IPS-18c (cell line): ENCODE data around the gene FXYD3.
"Not testable (repeated sequence)": the region's sequence is repeated elsewhere in the genome, so short reads cannot be mapped to it uniquely, and the experiment has no call there.

ENCODE experiments used
- H3K4me3 ChIP-seq: 2 replicates; pipeline ENCODE4 v1.7.0; 2013; ENCODE audit warnings: low read depth, mild to moderate bottlenecking, low read length, moderate library complexity; ENCODE audit not compliant: insufficient read depth
- H3K9me3 ChIP-seq: one replicate; pipeline ENCODE4 v1.6.1; 2013; ENCODE audit warnings: mild to moderate bottlenecking, low read length, moderate library complexity; ENCODE audit not compliant: control insufficient read depth, insufficient read depth

Gene FXYD3

GRCh38 chr19:35143231-35143715 lies 27.6 kb downstream of the FXYD3 start, which contains the start of gene FXYD7:
TSS of gene FXYD7 (plus strand) at chr19:35143255. CDS start at chr19:35143334, 79 bp downstream.
- peak within 1 kb of the TSS; percentile 64 for H3K4me3 ChIP-seq
- no peaks in the 10 kb centered on the region for H3K9me3 ChIP-seq

DNA sequence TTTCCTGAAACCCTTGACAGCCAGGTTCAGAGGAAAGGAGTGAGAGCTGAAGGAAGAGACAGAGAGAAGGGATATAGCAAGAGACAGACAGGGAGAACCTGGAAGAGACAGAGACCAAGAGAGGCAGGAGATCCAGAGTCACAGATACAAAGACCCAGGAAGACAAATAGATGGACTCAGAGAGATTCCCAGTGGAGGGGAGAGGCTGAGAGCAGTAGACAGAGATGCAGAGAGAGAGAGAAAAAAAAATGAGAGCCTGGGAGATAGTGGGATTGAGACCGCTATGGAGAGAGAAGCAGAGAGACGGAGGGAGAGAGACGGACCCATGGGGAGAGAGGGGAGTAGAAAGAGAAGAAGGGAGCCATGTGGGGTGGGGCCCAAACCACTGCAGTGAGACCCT lies 28.2 kb downstream of the FXYD3 start:
- peak overlapping the region; percentile 61; the same call in 1 of the 2 replicates for H3K4me3 ChIP-seq

GRCh38 chr19:35144259-35144599 lies 28.6 kb downstream of the FXYD3 start:
- 0 out of 2 replicates have a peak overlapping the region, but pooled peaks have one; percentile 17 for H3K4me3 ChIP-seq

More for the DNA sequence above, 28.2 kb downstream of the FXYD3 start:
- no peaks in the 10 kb centered on the region for H3K9me3 ChIP-seq

GRCh38 chr19:35144600-35145436 lies 29.2 kb downstream of the FXYD3 start:
- Histone ChIP-seq H3K9me3 (no peaks in the 10 kb centered on the region), H3K4me3 (no peak overlapping the region)

More at GRCh38 chr19:35144259-35144599, 28.6 kb downstream of the FXYD3 start:
- no peaks in the 10 kb centered on the region for H3K9me3 ChIP-seq

DNA sequence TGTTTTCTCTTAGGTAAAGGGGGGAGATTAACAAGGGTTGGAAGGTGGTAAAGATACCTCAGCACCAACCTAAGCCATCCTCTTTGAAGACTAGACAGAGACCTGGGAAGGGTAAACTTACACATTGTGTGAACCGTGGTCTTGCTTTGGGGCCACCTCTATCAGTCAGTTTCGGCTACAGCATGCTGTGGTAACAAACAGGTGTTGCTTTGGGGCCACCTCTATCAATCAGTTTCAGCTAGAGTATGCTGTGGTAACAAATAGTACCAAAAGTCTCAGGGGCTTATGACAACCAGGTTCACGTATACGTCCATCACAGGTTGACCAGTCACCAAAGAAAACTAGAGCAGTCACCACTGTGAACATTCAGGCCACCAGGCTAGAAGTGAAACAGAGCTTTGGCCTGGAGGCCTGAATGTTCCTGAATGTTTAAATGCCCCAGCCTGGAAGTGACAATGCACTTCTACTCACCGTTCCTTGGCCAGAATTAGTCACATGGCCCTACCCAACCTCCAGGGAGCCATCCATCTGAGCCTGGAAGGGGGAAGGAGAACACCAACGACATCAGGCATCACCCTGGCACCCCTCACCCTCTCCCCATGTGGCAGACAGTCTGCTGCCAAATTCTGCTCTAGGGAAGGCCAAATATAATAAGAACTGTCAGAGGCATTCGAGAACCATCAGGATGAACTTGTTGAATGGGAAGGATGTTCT lies 31.3 kb downstream of the FXYD3 start:
- H3K9me3 ChIP-seq: no peaks in the 10 kb centered on the region
- no peak overlapping the region for H3K4me3 ChIP-seq

- H3K9me3 ChIP-seq: no peaks in the 10 kb centered on the region
These were observed 33.8 kb downstream of the FXYD3 start for GRCh38 chr19:35149463-35149862.

GRCh38 chr19:35150445-35150844 lies 34.8 kb downstream of the FXYD3 start:
- Histone ChIP-seq H3K4me3 (no peak overlapping the region), H3K9me3 (no peaks in the 10 kb centered on the region)

More at GRCh38 chr19:35149463-35149862, 33.8 kb downstream of the FXYD3 start:
- H3K4me3 ChIP-seq: no peak overlapping the region

- Histone ChIP-seq H3K9me3 (no peaks in the 10 kb centered on the region), H3K4me3 (no peak overlapping the region)
These were observed 35.8 kb downstream of the FXYD3 start for GRCh38 chr19:35151273-35152065.

- H3K9me3 ChIP-seq: not testable (repeated sequence)
- peak overlapping the region; percentile 87 for H3K4me3 ChIP-seq
These were observed 37.5 kb downstream of the FXYD3 start for GRCh38 chr19:35153129-35153522.

DNA sequence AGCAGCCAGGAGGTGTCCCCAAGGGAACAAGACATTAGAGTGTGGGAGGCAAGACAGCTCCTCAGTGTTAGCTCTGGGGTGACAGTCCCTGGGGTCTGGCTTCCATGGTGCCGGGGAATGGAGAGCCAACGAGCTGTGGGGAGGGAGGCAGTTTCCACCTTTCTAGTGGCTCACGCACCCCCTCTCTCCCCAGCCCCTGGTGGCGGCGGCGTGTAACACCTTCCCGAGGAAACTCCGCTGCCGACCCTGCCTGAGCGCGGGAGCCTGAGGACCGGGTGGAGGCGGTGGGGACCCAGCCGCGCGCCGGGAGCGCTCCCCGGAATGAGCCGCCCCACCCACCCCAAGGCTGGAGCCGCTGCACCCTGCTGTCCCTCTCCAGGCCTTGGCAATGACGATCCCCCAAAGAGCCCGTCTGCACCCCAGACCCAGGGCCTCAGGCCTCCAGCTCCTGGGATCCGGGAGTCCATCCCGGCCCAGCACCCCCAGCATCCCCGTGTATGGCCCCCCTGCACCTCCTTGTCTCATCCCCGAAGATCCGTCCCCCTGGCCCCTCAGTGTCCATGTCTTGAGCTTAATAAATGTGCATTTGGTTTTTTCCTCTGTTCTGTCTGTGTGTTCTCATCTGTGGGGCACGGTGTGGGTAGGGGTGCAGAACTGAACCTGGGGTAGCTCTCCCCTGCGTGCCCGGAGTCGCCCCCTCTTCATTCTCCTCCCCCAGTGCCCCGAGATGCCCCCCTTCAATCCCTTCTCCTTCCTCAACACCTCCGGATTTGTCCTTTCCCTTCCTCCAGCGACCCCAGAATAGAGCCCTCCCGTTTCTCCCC lies 38.3 kb downstream of the FXYD3 start:
- Histone ChIP-seq H3K4me3 (peak overlapping the region; percentile 87), H3K9me3 (no peaks in the 10 kb centered on the region)

- H3K9me3 ChIP-seq: no peaks in the 10 kb centered on the region
- H3K4me3 ChIP-seq: peak within 1 kb of the TSS; percentile 87
These were observed 39.1 kb downstream of the FXYD3 start, which contains the start of gene FXYD5 for GRCh38 chr19:35154525-35155406. TSS of gene FXYD5 (plus strand) at chr19:35154735. CDS start at chr19:35155551, 816 bp downstream.

DNA sequence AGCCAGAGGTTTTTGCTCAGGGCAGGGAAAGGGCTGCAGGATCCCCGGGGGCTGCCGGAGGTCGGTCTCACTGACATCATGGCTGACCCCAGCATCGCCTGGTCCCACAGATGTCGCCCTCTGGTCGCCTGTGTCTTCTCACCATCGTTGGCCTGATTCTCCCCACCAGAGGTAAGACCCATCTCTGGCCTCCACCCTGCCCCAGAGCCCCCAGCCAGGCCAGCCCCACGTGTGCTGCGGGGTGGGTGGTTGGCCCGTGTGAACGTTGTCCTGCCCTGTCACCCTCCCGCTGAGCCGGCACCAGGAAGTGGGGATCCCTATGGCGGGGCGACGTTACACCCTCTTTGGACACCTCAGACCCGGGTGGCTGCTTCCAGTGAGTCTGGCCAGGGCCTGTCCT lies 39.8 kb downstream of the FXYD3 start:
- Histone ChIP-seq H3K9me3 (no peaks in the 10 kb centered on the region), H3K4me3 (peak overlapping the region; percentile 87)

DNA sequence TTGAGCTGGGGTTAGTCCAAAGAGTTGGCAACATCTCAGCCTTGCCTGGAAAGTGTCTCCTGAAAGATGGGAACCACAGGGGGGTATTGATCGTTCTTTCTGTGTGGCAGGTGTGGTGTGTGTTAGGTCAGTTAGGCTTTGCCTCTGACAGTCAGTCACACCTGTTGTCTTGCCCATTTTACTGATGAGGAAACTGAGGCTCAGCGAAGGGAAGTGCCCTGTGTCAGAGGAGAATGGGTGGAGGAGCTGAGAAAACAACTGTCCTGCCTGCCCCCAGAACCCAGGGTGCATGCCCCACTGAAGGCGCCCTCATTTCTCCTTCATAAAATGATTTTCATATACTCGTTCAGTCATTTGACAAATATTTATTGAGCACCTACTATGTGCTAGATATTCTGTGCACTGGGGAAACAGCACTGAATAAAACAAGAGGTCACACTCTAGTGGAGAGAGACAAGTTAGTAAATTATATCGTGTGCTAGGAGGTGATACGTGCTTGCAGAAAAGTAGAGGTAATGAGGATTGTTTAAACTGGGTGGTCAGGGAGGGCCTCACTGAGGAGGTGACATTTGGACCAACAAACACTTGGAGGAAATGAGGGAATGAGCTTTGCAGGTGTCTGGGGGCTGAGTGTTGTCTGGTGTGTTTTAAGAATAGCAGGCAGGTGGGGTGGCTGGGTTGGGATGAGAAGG lies 40.5 kb downstream of the FXYD3 start:
- Histone ChIP-seq H3K9me3 (no peaks in the 10 kb centered on the region), H3K4me3 (peak overlapping the region; percentile 87; the same call in 1 of the 2 replicates)

GRCh38 chr19:35156673-35157014 lies 41.0 kb downstream of the FXYD3 start:
- no peaks in the 10 kb centered on the region for H3K9me3 ChIP-seq
- no peak overlapping the region for H3K4me3 ChIP-seq

DNA sequence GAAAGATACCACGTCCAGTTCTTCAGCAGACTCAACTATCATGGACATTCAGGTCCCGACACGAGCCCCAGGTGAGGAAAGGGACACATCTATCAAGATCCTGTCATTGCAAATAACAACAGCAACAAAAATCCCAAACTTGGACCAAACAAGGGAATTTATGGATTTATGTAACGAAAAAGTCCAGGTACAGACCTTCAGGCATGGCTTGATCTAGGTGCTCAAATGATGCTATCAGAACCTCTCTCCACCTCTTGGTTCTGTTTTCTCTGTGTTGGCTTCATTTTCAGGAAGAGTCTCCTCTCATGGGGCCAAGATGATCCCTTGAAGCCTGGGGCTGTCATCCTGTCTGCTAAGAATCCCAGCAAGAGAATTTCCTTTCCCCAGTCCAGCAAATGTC lies 41.8 kb downstream of the FXYD3 start:
- Histone ChIP-seq H3K9me3 (no peaks in the 10 kb centered on the region), H3K4me3 (no peak overlapping the region)
